ENCODE data around the gene ARMC7.

- TF ChIP-seq CTCF (conservative IDR thresholded peaks at IDR 0.05; ENCODE audit: low read depth, low read length) (no peak), EZH2 (IDR thresholded peaks at IDR 0.05; ENCODE audit: borderline replicate concordance, low read depth, low read length, poor library complexity, severe bottlenecking) (no peak)
These were observed 45.4 kb downstream of the ARMC7 start for GRCh38 chr17:75155191-75155601.

Data from A673 (cell line).